Activated naive CD8-positive, alpha-beta T cell (primary cell): ENCODE measurements around the gene ZNF536.

Source experiments
- H3K27ac Mint-ChIP-seq: one replicate; pipeline ENCODE4 v1.8.0; 2021; ENCODE audit warnings: mixed read lengths
- H3K27me3 Mint-ChIP-seq: one replicate; pipeline ENCODE4 v1.8.0; 2021; ENCODE audit warnings: mixed read lengths
- H3K36me3 Mint-ChIP-seq: one replicate; pipeline ENCODE4 v1.8.0; 2021; ENCODE audit warnings: mixed read lengths
- H3K4me1 Mint-ChIP-seq: one replicate; pipeline ENCODE4 v1.8.0; 2021; ENCODE audit warnings: low read depth, mixed read lengths
- H3K4me3 Mint-ChIP-seq: one replicate; pipeline ENCODE4 v1.8.0; 2021; ENCODE audit warnings: mild to moderate bottlenecking, mixed read lengths
- H3K9me3 Mint-ChIP-seq: one replicate; pipeline ENCODE4 v1.8.0; 2021; ENCODE audit warnings: low read depth, mixed read lengths

ZNF536 gene

GRCh38 chr19:30371960-30372824 is at the start of gene ZNF536:
Gene ZNF536, plus strand, starts transcription at chr19:30372384. Its CDS starts 71,179 bp downstream, at chr19:30443563.
- H3K36me3 Mint-ChIP-seq: no peaks in the 10 kb centered on the region
- H3K27me3 Mint-ChIP-seq: peaks cover 19% of the 10 kb centered on the region
- H3K27ac Mint-ChIP-seq: no peak within 1 kb of the TSS
- peaks cover 4% of the 10 kb centered on the region for H3K4me1 Mint-ChIP-seq
- H3K4me3 Mint-ChIP-seq: no peak within 1 kb of the TSS
- H3K9me3 Mint-ChIP-seq: no peaks in the 10 kb centered on the region

GRCh38 chr19:30322641-30323320 is 49.4 kb upstream of the ZNF536 start:
- Mint-ChIP-seq H3K4me1 (no peaks in the 10 kb centered on the region), H3K9me3 (no peaks in the 10 kb centered on the region), H3K4me3 (no peak overlapping the region), H3K36me3 (no peaks in the 10 kb centered on the region), H3K27me3 (no peaks in the 10 kb centered on the region), H3K27ac (no peak overlapping the region)

- Mint-ChIP-seq H3K27ac (no peak overlapping the region), H3K27me3 (peaks cover 3% of the 10 kb centered on the region), H3K4me3 (no peak overlapping the region), H3K4me1 (no peaks in the 10 kb centered on the region), H3K36me3 (no peaks in the 10 kb centered on the region), H3K9me3 (no peaks in the 10 kb centered on the region)
Observed at GRCh38 chr19:30323904-30324303, 48.3 kb upstream of the ZNF536 start.

- H3K4me3 Mint-ChIP-seq: no peak overlapping the region
Observed at GRCh38 chr19:30324982-30325381, 47.2 kb upstream of the ZNF536 start.

GRCh38 chr19:30325676-30326392 is 46.4 kb upstream of the ZNF536 start:
- Mint-ChIP-seq H3K4me3 (no peak overlapping the region), H3K36me3 (no peaks in the 10 kb centered on the region), H3K27me3 (peaks cover 3% of the 10 kb centered on the region), H3K9me3 (no peaks in the 10 kb centered on the region), H3K4me1 (no peaks in the 10 kb centered on the region), H3K27ac (no peak overlapping the region)

More at GRCh38 chr19:30324982-30325381, 47.2 kb upstream of the ZNF536 start:
- Mint-ChIP-seq H3K36me3 (no peaks in the 10 kb centered on the region), H3K27ac (no peak overlapping the region), H3K9me3 (no peaks in the 10 kb centered on the region), H3K4me1 (no peaks in the 10 kb centered on the region), H3K27me3 (peaks cover 3% of the 10 kb centered on the region)

- Mint-ChIP-seq H3K36me3 (no peaks in the 10 kb centered on the region), H3K27ac (no peak overlapping the region), H3K27me3 (peaks cover 3% of the 10 kb centered on the region), H3K4me3 (no peak overlapping the region), H3K4me1 (no peaks in the 10 kb centered on the region), H3K9me3 (no peaks in the 10 kb centered on the region)
Observed at GRCh38 chr19:30326393-30326710, 45.8 kb upstream of the ZNF536 start.

GRCh38 chr19:30327331-30327730 is 44.9 kb upstream of the ZNF536 start:
- no peak overlapping the region for H3K4me3 Mint-ChIP-seq
- no peaks in the 10 kb centered on the region for H3K4me1 Mint-ChIP-seq
- H3K27ac Mint-ChIP-seq: no peak overlapping the region
- peaks cover 3% of the 10 kb centered on the region for H3K27me3 Mint-ChIP-seq
- no peaks in the 10 kb centered on the region for H3K36me3 Mint-ChIP-seq
- H3K9me3 Mint-ChIP-seq: no peaks in the 10 kb centered on the region

GRCh38 chr19:30328096-30328495 is 44.1 kb upstream of the ZNF536 start:
- no peak overlapping the region for H3K27ac Mint-ChIP-seq
- no peaks in the 10 kb centered on the region for H3K36me3 Mint-ChIP-seq

GRCh38 chr19:30330266-30330665 is 41.9 kb upstream of the ZNF536 start:
- H3K4me3 Mint-ChIP-seq: no peak overlapping the region
- H3K27me3 Mint-ChIP-seq: peaks cover 3% of the 10 kb centered on the region
- no peaks in the 10 kb centered on the region for H3K9me3 Mint-ChIP-seq
- no peaks in the 10 kb centered on the region for H3K36me3 Mint-ChIP-seq
- H3K27ac Mint-ChIP-seq: no peak overlapping the region
- no peaks in the 10 kb centered on the region for H3K4me1 Mint-ChIP-seq

More at GRCh38 chr19:30328096-30328495, 44.1 kb upstream of the ZNF536 start:
- no peaks in the 10 kb centered on the region for H3K4me1 Mint-ChIP-seq
- H3K27me3 Mint-ChIP-seq: peaks cover 3% of the 10 kb centered on the region
- H3K4me3 Mint-ChIP-seq: no peak overlapping the region
- no peaks in the 10 kb centered on the region for H3K9me3 Mint-ChIP-seq

GRCh38 chr19:30332445-30333234 is 39.5 kb upstream of the ZNF536 start:
- Mint-ChIP-seq H3K9me3 (no peaks in the 10 kb centered on the region), H3K4me3 (no peak overlapping the region), H3K36me3 (no peaks in the 10 kb centered on the region), H3K4me1 (no peaks in the 10 kb centered on the region), H3K27ac (no peak overlapping the region), H3K27me3 (peaks cover 3% of the 10 kb centered on the region)

- peaks cover 3% of the 10 kb centered on the region for H3K27me3 Mint-ChIP-seq
- H3K36me3 Mint-ChIP-seq: no peaks in the 10 kb centered on the region
Observed at GRCh38 chr19:30333291-30334065, 38.7 kb upstream of the ZNF536 start.

GRCh38 chr19:30334841-30335240 is 37.3 kb upstream of the ZNF536 start:
- H3K4me3 Mint-ChIP-seq: no peak overlapping the region
- H3K4me1 Mint-ChIP-seq: no peaks in the 10 kb centered on the region
- H3K27me3 Mint-ChIP-seq: no peaks in the 10 kb centered on the region
- no peaks in the 10 kb centered on the region for H3K36me3 Mint-ChIP-seq
- H3K9me3 Mint-ChIP-seq: no peaks in the 10 kb centered on the region
- H3K27ac Mint-ChIP-seq: no peak overlapping the region

More at GRCh38 chr19:30333291-30334065, 38.7 kb upstream of the ZNF536 start:
- Mint-ChIP-seq H3K4me3 (no peak overlapping the region), H3K4me1 (no peaks in the 10 kb centered on the region), H3K27ac (no peak overlapping the region), H3K9me3 (no peaks in the 10 kb centered on the region)

- no peaks in the 10 kb centered on the region for H3K9me3 Mint-ChIP-seq
- H3K4me1 Mint-ChIP-seq: no peaks in the 10 kb centered on the region
- H3K27ac Mint-ChIP-seq: no peak overlapping the region
- H3K27me3 Mint-ChIP-seq: no peaks in the 10 kb centered on the region
- no peak overlapping the region for H3K4me3 Mint-ChIP-seq
- H3K36me3 Mint-ChIP-seq: no peaks in the 10 kb centered on the region
Observed at GRCh38 chr19:30335306-30335886, 36.8 kb upstream of the ZNF536 start.

- H3K9me3 Mint-ChIP-seq: no peaks in the 10 kb centered on the region
- no peaks in the 10 kb centered on the region for H3K27me3 Mint-ChIP-seq
- no peaks in the 10 kb centered on the region for H3K4me1 Mint-ChIP-seq
- H3K27ac Mint-ChIP-seq: no peak overlapping the region
- no peaks in the 10 kb centered on the region for H3K36me3 Mint-ChIP-seq
- H3K4me3 Mint-ChIP-seq: no peak overlapping the region
Observed at GRCh38 chr19:30336290-30336689, 35.9 kb upstream of the ZNF536 start.
